Loucy (cell line): ENCODE results near the gene KRTAP3-1.

Experiments
- H2AFZ ChIP-seq: fragments of 200-600 bp; sonication (generic); 2 replicates; pipeline ENCODE4 v1.6.0; 2016; ENCODE audit warnings: antibody characterized with exemption, mild to moderate bottlenecking, low read length, moderate library complexity
- H3F3A ChIP-seq: fragments of 200-600 bp; 2 replicates; pipeline ENCODE4 v1.6.0; 2016; ENCODE audit warnings: antibody characterized with exemption, low read depth, mild to moderate bottlenecking
- H3K27me3 ChIP-seq: fragments of 200-600 bp; sonication (generic); 2 replicates; pipeline ENCODE4 v1.6.1; 2014; ENCODE audit warnings: low read length, mild to moderate bottlenecking; ENCODE audit not compliant: insufficient read depth, poor library complexity, severe bottlenecking
- H3K36me3 ChIP-seq: fragments of 200-600 bp; sonication (generic); 2 replicates; pipeline ENCODE4 v1.6.1; 2016; ENCODE audit warnings: low read length; ENCODE audit not compliant: insufficient read depth
- H3K4me1 ChIP-seq: fragments of 200-600 bp; sonication (generic); 2 replicates; pipeline ENCODE4 v1.5.1; 2014; ENCODE audit warnings: low read length, mild to moderate bottlenecking; ENCODE audit not compliant: insufficient read depth, poor library complexity, severe bottlenecking
- H3K4me2 ChIP-seq: fragments of 200-600 bp; sonication (generic); 2 replicates; pipeline ENCODE4 v1.6.0; 2014; ENCODE audit warnings: antibody characterized with exemption, low read length, low read depth, mild to moderate bottlenecking; ENCODE audit not compliant: poor library complexity, severe bottlenecking
- H3K4me3 ChIP-seq: fragments of 200-600 bp; sonication (generic); 2 replicates; pipeline ENCODE4 v1.5.1; 2014; ENCODE audit warnings: low read length, mild to moderate bottlenecking, mixed read lengths; ENCODE audit not compliant: poor library complexity, severe bottlenecking
- H3K79me2 ChIP-seq: fragments of 200-600 bp; sonication (generic); 2 replicates; pipeline ENCODE4 v1.6.1; 2014; ENCODE audit warnings: low read length; ENCODE audit not compliant: insufficient read depth
- H3K9ac ChIP-seq: fragments of 200-600 bp; sonication (generic); 2 replicates; pipeline ENCODE4 v1.6.0; 2014; ENCODE audit warnings: mild to moderate bottlenecking, low read depth, low read length, moderate library complexity; ENCODE audit not compliant: poor library complexity, severe bottlenecking
- H3K9me2 ChIP-seq: fragments of 200-600 bp; sonication (generic); replicated peaks from 2 replicates; pipeline ENCODE4 v1.6.1; 2016; ENCODE audit warnings: low read depth, low read length, mixed read lengths
- H3K9me3 ChIP-seq: fragments of 200-600 bp; sonication (generic); 2 replicates; pipeline ENCODE4 v1.6.1; 2014; ENCODE audit warnings: mild to moderate bottlenecking, antibody characterized with exemption, low read length, low read depth; ENCODE audit not compliant: insufficient read depth
- H4K20me1 ChIP-seq: fragments of 200-600 bp; sonication (generic); 2 replicates; pipeline ENCODE4 v1.6.0; 2014; ENCODE audit warnings: antibody characterized with exemption, low read length, mild to moderate bottlenecking; ENCODE audit not compliant: insufficient read depth, poor library complexity, severe bottlenecking
- EZH2phosphoT487 ChIP-seq: fragments of 200-600 bp; IDR thresholded peaks from 2 replicates; pipeline ENCODE4 v1.6.1; 2018; ENCODE audit warnings: antibody characterized with exemption, mild to moderate bottlenecking, moderate library complexity, borderline replicate concordance
- TF ChIP-seq, protein P1 (sequence below): fragments of 200-600 bp; sonication (generic); conservative IDR thresholded peaks from 2 replicates; pipeline ENCODE4 v1.5.1; 2014; ENCODE audit warnings: mild to moderate bottlenecking, antibody characterized with exemption, low read length

Gene KRTAP3-1

DNA sequence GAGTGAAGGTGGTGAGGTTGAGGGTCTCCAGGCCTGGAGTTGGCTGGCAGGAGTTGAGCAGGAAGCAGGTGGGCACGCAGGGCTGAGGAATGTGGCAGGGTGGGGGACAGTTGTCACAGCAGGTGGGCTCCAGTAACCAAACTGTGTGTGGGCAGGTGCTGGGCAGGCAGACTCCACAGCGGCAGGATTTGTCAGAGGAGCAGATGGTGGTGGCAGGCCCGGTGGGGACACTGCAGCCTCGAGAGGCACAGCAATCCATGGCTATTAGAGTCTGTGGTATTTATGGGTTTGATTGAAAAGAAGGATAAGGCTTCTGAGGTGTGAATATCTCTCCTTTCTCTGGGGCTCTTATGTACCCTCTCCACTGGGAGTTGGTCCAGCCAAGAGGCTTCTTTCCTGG, 15.1 kb downstream of the KRTAP3-1 start, which contains the start of gene KRTAP3-3:
KRTAP3-3 (minus strand) TSS at position 326 of the 400 bp plus-strand sequence; CDS start at position 259, 67 bp downstream.
- Histone ChIP-seq H3K27me3 (no peaks in the 10 kb centered on the region), H3K9me2 (no peaks in the 10 kb centered on the region), H2AFZ (no peak within 1 kb of the TSS), H3K36me3 (no peaks in the 10 kb centered on the region), H3K4me3 (no peak within 1 kb of the TSS), H3K4me2 (no peak within 1 kb of the TSS), H4K20me1 (no peaks in the 10 kb centered on the region), H3K79me2 (no peaks in the 10 kb centered on the region), H3K9me3 (no peaks in the 10 kb centered on the region), H3F3A (no peaks in the 10 kb centered on the region), H3K4me1 (no peaks in the 10 kb centered on the region), H3K9ac (no peak within 1 kb of the TSS)
- no peak for TF ChIP-seq EZH2phosphoT487
- TF ChIP-seq, protein P1, sequence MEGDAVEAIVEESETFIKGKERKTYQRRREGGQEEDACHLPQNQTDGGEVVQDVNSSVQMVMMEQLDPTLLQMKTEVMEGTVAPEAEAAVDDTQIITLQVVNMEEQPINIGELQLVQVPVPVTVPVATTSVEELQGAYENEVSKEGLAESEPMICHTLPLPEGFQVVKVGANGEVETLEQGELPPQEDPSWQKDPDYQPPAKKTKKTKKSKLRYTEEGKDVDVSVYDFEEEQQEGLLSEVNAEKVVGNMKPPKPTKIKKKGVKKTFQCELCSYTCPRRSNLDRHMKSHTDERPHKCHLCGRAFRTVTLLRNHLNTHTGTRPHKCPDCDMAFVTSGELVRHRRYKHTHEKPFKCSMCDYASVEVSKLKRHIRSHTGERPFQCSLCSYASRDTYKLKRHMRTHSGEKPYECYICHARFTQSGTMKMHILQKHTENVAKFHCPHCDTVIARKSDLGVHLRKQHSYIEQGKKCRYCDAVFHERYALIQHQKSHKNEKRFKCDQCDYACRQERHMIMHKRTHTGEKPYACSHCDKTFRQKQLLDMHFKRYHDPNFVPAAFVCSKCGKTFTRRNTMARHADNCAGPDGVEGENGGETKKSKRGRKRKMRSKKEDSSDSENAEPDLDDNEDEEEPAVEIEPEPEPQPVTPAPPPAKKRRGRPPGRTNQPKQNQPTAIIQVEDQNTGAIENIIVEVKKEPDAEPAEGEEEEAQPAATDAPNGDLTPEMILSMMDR: no peak

GRCh38 chr17:40993084-40993483, 15.8 kb downstream of the KRTAP3-1 start:
- Histone ChIP-seq H3F3A (no peaks in the 10 kb centered on the region), H3K4me3 (no peak overlapping the region), H2AFZ (no peak overlapping the region), H4K20me1 (no peaks in the 10 kb centered on the region), H3K27me3 (no peaks in the 10 kb centered on the region), H3K4me1 (no peaks in the 10 kb centered on the region), H3K9ac (no peak overlapping the region), H3K79me2 (no peaks in the 10 kb centered on the region), H3K9me3 (no peaks in the 10 kb centered on the region), H3K4me2 (no peak overlapping the region), H3K9me2 (no peaks in the 10 kb centered on the region), H3K36me3 (no peaks in the 10 kb centered on the region)
- no peak for TF ChIP-seq EZH2phosphoT487
- TF ChIP-seq, protein P1: no peak

- Histone ChIP-seq H3K4me2 (no peak overlapping the region), H3F3A (no peaks in the 10 kb centered on the region), H3K9ac (no peak overlapping the region), H4K20me1 (no peaks in the 10 kb centered on the region), H3K4me3 (no peak overlapping the region), H3K36me3 (no peaks in the 10 kb centered on the region), H3K4me1 (no peaks in the 10 kb centered on the region), H3K9me2 (no peaks in the 10 kb centered on the region), H3K27me3 (no peaks in the 10 kb centered on the region), H3K79me2 (no peaks in the 10 kb centered on the region), H3K9me3 (no peaks in the 10 kb centered on the region), H2AFZ (no peak overlapping the region)
- TF ChIP-seq, protein P1: no peak
- no peak for TF ChIP-seq EZH2phosphoT487
Observed at GRCh38 chr17:40992666-40993065, 16.3 kb downstream of the KRTAP3-1 start.
